AG04450 (cell line): ENCODE measurements around the gene CORIN. TPM values are rescaled to one million over a fixed set of nuclear protein-coding genes. Genes with fewer than 3 reads are reported as not detected.

Experiments used
- CTCF ChIA-PET: fragments of 300-600, 350-600 bp; formaldehyde crosslinking; extraction: SDS; loops from one replicate; lab custom pipeline; 2022; ENCODE audit warnings: antibody characterized with exemption, inconsistent platforms; lab: Charles Lee
- POLR2A ChIA-PET: fragments of 350-600 bp; formaldehyde crosslinking; extraction: SDS; loops from one replicate; lab custom pipeline; 2021; ENCODE audit warnings: antibody characterized with exemption, inconsistent platforms; lab: Yijun Ruan, JAX
- DNase-seq: peaks from one replicate; pipeline ENCODE4 v3.0.0-alpha.2; 2011; ENCODE audit warnings: low read depth, low spot score
- H3K27ac ChIP-seq: one replicate; pipeline ENCODE4 v1.5.1; 2012; ENCODE audit warnings: low read depth, low read length, control low read depth
- H3K27me3 ChIP-seq: one replicate; pipeline ENCODE4 v1.6.0; 2012; ENCODE audit warnings: low read length; ENCODE audit not compliant: control insufficient read depth, insufficient read depth
- H3K4me3 ChIP-seq: 2 replicates; pipeline ENCODE4 v1.5.1; 2011; ENCODE audit warnings: mild to moderate bottlenecking, low read depth, low read length, control low read depth
- H3K9me3 ChIP-seq: 2 replicates; pipeline ENCODE4 v1.5.1; 2012; ENCODE audit warnings: low read length; ENCODE audit not compliant: control insufficient read depth, insufficient read depth
- polyA plus RNA-seq: library from polyadenylated mRNA; depleted of rRNA; stranded (reverse); fragments of >200 nt; gene quantifications from 2 replicates; pipeline ENCODE4 v1.2.3, GENCODE V29; 2011
- TF ChIP-seq, protein P1 (sequence below): IDR thresholded peaks from 2 replicates; pipeline ENCODE4 v1.5.1; 2011; ENCODE audit warnings: low read depth, low read length, control low read depth, inconsistent platforms

The CORIN gene
- polyA plus RNA-seq, 1 experiment, result 29.6 TPM

DNA sequence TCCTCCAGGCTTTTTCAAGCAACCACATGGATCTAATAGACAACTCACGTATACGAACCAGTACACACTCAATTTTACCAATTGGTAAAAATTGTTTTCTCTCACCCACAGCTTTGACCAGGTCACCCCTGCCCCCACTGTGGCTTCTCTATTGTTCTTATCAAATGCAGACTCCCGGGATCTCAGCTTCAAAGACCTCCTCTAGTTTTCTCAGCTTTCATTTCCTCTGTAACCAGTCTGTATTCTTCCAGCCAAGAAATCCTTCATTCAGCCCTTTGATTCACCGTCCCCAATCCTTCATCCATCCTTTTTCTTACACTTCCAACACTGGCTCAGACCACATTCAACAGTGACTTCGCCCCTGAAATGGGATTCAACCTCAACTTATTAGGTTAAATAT, 120.7 kb downstream of the CORIN start:
- H3K9me3 ChIP-seq, result no peaks in the 10 kb centered on the region
- ChIA-PET POLR2A (no interaction called here), CTCF (interaction anchor here (1.2 to 1.4 kb wide), 2 partner anchors 11 to 12 kb away, joined by 3 to 5 read pairs; no protein-coding TSS in a partner anchor)
- TF ChIP-seq, protein P1, sequence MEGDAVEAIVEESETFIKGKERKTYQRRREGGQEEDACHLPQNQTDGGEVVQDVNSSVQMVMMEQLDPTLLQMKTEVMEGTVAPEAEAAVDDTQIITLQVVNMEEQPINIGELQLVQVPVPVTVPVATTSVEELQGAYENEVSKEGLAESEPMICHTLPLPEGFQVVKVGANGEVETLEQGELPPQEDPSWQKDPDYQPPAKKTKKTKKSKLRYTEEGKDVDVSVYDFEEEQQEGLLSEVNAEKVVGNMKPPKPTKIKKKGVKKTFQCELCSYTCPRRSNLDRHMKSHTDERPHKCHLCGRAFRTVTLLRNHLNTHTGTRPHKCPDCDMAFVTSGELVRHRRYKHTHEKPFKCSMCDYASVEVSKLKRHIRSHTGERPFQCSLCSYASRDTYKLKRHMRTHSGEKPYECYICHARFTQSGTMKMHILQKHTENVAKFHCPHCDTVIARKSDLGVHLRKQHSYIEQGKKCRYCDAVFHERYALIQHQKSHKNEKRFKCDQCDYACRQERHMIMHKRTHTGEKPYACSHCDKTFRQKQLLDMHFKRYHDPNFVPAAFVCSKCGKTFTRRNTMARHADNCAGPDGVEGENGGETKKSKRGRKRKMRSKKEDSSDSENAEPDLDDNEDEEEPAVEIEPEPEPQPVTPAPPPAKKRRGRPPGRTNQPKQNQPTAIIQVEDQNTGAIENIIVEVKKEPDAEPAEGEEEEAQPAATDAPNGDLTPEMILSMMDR, result no peak
- H3K4me3 ChIP-seq, result no peak overlapping the region
- DNase-seq, result no peak
- peaks cover 6% of the 10 kb centered on the region for H3K27me3 ChIP-seq
- no peak overlapping the region for H3K27ac ChIP-seq

GRCh38 chr4:47715716-47716416, 122.0 kb downstream of the CORIN start:
- Histone ChIP-seq H3K27ac (no peak overlapping the region), H3K27me3 (peaks cover 6% of the 10 kb centered on the region), H3K9me3 (no peaks in the 10 kb centered on the region), H3K4me3 (no peak overlapping the region)
- no peak for DNase-seq
- ChIA-PET CTCF (interaction anchor here (1.2 to 1.4 kb wide), 2 partner anchors 10 to 11 kb away, joined by 3 to 5 read pairs; no protein-coding TSS in a partner anchor), POLR2A (no interaction called here)
- TF ChIP-seq, protein P1, result no peak

DNA sequence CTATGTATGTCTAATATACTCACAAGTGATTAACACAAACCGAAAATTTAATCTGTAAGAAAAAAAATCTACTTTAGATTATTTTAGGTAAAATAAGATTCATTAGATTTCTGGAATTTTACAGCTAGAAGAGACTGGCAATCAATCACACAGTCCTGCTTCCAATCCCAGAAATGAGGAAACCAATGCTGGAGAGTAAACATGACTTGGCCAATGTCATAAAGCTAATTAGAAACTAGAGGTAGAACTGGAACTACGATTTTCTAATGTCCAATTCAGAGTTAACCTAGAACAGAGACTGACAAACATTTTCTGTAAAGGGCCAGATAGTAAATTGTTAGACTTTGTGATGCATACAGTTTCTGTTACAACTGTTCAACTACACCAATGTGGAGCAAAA, 123.6 kb downstream of the CORIN start:
- TF ChIP-seq, protein P1, result no peak
- POLR2A ChIA-PET, result no interaction called here
- CTCF ChIA-PET, result interaction anchor here (1.3 to 1.5 kb wide), 2 partner anchors 9 to 122 kb away, joined by 5 to 8 read pairs; no protein-coding TSS in a partner anchor
- no peak overlapping the region for H3K4me3 ChIP-seq
- no peak for DNase-seq
- H3K9me3 ChIP-seq, result no peaks in the 10 kb centered on the region
- no peak overlapping the region for H3K27ac ChIP-seq
- H3K27me3 ChIP-seq, result peaks cover 6% of the 10 kb centered on the region

DNA sequence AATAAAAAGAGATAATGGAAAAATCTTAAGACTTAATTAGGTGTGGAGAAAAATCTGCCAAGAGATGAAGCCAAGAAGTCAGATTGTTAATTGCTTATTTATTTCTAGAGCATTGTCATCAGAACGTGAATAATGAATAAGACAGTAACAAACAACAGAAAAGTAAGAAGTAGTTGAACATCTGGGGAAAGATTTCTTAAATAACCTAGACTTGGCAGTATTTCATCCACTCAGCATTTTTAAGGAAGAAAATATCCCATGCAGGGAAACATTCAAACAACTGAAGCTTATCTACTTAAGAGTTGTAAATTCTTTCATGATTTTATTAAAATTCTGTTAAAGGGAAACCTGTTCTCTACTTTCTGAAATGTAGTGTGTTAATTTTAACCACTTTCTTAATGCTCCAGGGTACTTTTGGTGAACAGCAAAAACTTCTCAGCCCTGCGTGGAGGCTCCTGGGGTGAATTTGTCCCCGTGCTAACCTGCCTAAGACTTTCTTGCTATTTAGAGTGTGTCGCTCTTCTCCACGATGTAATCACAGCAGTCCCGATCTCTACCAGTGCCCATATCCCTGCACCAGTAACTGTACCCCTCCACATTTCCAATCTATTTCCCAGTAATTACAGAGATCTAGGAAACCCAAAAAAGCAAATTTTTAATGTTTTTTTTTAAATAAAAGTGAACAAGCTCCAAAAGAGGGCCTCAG, 124.6 kb downstream of the CORIN start:
- CTCF ChIA-PET, result interaction anchor here (2.5 kb wide), 1 partner anchor 123 kb away, joined by 9 read pairs; no protein-coding TSS in a partner anchor
- H3K9me3 ChIP-seq, result no peaks in the 10 kb centered on the region
- DNase-seq, result no peak
- TF ChIP-seq, protein P1, result no peak
- no peak overlapping the region for H3K4me3 ChIP-seq
- H3K27ac ChIP-seq, result no peak overlapping the region
- POLR2A ChIA-PET, result no interaction called here
- H3K27me3 ChIP-seq, result peaks cover 6% of the 10 kb centered on the region

- TF ChIP-seq, protein P1, result no peak
- POLR2A ChIA-PET, result no interaction called here
Observed at GRCh38 chr4:47711646-47712045, 126.2 kb downstream of the CORIN start.

More at GRCh38 chr4:47711646-47712045, 126.2 kb downstream of the CORIN start:
- no peak overlapping the region for H3K4me3 ChIP-seq
- CTCF ChIA-PET, result interaction anchor here (0.7 to 2.5 kb wide), 4 partner anchors 25 to 222 kb away, joined by 3 to 9 read pairs (median 4); no protein-coding TSS in a partner anchor
- DNase-seq, result no peak
- H3K27me3 ChIP-seq, result peaks cover 6% of the 10 kb centered on the region
- no peak overlapping the region for H3K27ac ChIP-seq
- H3K9me3 ChIP-seq, result no peaks in the 10 kb centered on the region
